Astrocyte (in vitro differentiated cells and primary cell): ENCODE measurements around the gene C19orf12.

ENCODE experiments used
- CTCF ChIP-seq: IDR thresholded peaks from 2 replicates; pipeline ENCODE4 v1.5.1; 2011; ENCODE audit warnings: low read depth, mild to moderate bottlenecking, inconsistent platforms, low read length, moderate library complexity; ENCODE audit not compliant: insufficient read depth
- EZH2 ChIP-seq: IDR thresholded peaks from 2 replicates; pipeline ENCODE4 v1.6.1; 2012; ENCODE audit warnings: mild to moderate bottlenecking, low read length, inconsistent platforms; ENCODE audit not compliant: insufficient read depth

GRCh38 chr19:29735829-29736228 lies 20.8 kb upstream of the C19orf12 start:
- TF ChIP-seq CTCF (no peak), EZH2 (no peak)
